Activated CD8-positive, alpha-beta memory T cell treated with anti-CD3 and anti-CD28 coated beads for 4 hours (primary cell): Measurements from ENCODE around the gene PNKD.
A peak's percentile ranks its signal among the peaks of the same experiment; 100 is the strongest.

Experiments
- DNase-seq, 2 donors: peaks; one replicate each; pipeline ENCODE4 v3.0.0-alpha.2; 2020; ENCODE audit warnings: low read depth in 2 of 2

Gene PNKD

DNA sequence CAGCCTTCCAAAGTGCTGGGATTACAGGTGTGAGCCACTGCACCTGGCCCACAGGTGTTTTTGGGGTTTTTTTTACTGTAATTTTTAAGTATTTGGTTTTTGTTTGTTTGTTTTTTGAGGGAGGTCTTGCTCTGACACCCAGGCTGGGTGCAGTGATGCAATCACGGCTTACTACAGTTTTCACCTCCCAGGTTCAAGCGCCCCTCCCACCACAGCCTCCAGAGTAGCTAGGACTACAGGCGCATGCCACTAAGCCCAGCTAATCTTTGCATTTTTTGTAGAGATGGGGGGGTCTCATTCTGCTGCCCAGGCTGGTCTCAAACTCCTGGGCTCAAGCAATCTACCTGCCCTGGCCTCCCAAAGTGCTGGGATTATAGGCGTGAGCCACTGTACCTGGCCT lies 104.5 kb downstream of the PNKD start:
- DNase-seq: no peak

DNA sequence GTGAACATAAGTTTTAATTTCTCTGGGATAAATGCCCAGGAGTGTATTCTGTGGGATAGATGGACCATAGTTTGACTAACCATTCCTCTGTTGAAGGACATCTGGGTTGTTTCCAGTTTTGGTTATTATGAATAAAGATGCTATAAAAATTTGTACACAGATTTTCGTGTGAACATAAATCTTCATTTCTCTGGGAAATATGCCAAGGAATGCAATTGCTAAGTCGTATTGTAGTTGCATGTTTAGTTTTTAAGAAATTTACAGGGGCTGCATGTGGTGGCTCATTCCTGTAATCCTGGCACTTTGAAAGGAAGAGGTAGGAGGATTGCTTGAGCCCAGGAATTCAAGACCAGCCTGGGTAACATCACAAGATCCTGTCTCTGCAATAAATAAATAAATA lies 104.9 kb downstream of the PNKD start:
- no peak for DNase-seq

GRCh38 chr2:218378053-218378452 lies 107.7 kb downstream of the PNKD start:
- DNase-seq: no peak

DNA sequence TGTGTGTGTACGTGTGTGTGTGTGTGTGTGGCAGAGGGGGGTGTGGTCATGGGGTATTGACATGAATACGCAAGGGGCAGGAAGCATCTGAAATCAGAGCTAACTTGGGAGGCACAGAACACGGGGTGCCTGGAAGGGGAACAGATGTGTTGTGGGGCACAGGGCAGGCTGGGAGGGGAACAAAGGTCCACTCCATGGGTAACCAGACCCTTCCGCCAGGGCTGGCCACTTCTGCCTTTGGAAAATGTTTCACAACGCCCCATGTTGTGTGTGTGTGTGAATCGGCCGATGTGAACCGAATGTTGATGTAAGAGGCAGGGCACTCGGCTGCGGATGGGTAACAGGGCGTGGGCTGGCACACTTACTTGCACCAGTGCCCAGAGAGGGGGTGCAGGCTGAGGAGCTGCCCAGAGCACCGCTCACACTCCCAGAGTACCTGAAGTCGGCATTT lies 111.6 kb downstream of the PNKD start, which contains the start of gene SLC11A1:
Gene SLC11A1, plus strand, starts transcription at position 358 of the 451 bp plus-strand sequence. CDS start 96 bp downstream, outside the sequence.
- DNase-seq: no peak

DNA sequence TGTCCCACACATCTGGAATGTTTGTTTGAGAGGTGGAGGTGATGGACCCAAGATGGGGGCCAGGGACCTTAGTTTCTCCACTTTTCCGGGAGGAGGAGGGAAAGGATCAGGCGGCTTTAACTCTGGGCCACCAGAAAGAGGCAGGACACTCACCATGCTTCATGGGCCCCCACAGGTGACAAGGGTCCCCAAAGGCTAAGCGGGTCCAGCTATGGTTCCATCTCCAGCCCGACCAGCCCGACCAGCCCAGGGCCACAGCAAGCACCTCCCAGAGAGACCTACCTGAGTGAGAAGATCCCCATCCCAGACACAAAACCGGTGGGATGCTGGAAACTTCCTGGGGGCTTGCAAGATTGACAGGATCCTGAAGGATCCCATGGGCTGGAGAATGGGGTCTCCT lies 112.5 kb downstream of the PNKD start:
- no peak for DNase-seq

DNA sequence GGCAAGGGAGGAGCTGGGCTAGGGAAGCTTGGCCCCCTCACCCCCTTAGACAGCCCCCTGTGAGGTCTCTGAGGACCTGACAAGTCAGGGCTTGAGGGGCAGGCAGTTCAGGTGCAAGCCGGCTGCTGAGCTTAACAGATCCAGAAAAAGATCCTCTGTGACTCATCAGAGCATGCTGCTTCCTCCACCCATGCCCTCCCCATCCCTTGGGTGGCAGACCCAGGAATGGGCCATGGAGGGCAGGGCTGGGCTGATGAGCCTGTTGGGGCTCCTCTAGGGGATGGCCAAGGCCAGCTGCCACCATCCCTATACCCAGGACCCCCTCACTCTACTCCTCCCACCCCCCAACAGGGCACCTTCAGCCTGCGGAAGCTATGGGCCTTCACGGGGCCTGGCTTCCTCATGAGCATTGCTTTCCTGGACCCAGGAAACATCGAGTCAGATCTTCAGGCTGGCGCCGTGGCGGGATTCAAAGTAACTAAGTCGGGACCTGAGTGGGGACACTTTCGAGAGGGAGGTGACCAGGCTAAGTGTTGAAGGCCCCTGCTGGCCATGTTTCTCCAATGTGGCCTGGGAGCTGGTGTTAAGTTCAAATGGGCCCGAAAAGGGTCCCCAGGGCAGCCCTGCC lies 113.7 kb downstream of the PNKD start:
- DNase-seq: no peak

- no peak for DNase-seq
Measured at GRCh38 chr2:218384975-218385374, 114.7 kb downstream of the PNKD start.

- no peak for DNase-seq
Measured at GRCh38 chr2:218386505-218387368, 116.4 kb downstream of the PNKD start.

DNA sequence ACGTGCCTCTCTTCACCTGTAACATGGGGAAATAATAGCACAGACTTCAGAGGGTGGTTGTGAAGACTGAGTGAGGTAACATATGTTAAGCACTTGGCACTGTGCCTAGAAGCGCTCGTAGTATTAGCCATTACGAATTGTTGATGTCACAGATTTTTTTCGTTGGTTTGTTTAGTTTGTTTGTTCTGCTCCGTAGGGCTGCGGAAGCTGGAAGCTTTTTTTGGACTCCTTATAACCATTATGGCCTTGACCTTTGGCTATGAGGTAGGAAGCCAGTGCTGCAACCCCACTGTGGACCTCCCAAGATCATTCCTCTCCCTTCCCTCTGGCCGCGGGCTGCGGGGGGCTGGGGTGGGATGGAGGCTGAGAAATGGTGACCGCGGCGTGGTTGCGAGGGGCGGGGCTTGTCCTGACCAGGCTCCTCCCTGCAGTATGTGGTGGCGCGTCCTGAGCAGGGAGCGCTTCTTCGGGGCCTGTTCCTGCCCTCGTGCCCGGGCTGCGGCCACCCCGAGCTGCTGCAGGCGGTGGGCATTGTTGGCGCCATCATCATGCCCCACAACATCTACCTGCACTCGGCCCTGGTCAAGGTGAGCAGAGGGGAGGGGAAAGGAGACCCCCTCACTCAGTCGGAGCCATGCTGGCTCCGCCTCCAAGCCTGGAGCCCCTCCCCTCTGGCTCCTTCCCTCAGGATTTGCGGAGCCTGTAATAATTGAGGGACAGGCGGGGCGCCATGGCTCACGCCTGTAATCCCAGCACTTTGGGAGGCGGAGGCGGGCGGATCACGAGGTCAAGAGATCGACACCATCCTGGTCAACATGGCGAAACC lies 117.3 kb downstream of the PNKD start:
- DNase-seq: no peak

GRCh38 chr2:218389333-218390150 lies 119.2 kb downstream of the PNKD start:
- no peak for DNase-seq

GRCh38 chr2:218391202-218391601 lies 120.9 kb downstream of the PNKD start:
- DNase-seq: no peak

- no peak for DNase-seq
Measured at GRCh38 chr2:218392459-218392858, 122.1 kb downstream of the PNKD start.

GRCh38 chr2:218392891-218393462 lies 122.7 kb downstream of the PNKD start:
- no peak for DNase-seq

DNA sequence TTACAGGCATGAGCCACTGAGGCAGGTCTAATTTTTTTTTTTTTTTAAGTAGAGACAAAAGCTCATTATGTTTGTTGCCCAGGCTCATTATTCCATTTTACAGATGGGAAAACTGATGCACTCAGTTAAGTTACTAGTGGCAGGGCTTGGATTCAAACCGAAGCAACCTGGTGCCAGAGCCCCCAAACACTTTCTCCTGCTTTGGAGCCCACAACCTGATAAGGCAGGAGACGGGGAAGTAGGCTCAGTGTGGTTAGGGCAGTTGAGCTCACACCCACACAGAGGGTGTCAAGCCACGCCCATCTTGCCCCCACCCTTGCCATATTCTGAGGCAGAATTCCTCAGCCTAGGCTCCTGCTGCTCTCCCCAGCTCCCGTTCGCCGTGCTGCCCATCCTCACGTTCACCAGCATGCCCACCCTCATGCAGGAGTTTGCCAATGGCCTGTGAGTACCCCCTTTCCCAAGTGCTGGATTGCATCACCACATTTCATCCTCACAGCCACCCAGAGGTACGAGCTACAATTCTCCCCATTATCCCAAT lies 123.5 kb downstream of the PNKD start:
- no peak for DNase-seq

DNA sequence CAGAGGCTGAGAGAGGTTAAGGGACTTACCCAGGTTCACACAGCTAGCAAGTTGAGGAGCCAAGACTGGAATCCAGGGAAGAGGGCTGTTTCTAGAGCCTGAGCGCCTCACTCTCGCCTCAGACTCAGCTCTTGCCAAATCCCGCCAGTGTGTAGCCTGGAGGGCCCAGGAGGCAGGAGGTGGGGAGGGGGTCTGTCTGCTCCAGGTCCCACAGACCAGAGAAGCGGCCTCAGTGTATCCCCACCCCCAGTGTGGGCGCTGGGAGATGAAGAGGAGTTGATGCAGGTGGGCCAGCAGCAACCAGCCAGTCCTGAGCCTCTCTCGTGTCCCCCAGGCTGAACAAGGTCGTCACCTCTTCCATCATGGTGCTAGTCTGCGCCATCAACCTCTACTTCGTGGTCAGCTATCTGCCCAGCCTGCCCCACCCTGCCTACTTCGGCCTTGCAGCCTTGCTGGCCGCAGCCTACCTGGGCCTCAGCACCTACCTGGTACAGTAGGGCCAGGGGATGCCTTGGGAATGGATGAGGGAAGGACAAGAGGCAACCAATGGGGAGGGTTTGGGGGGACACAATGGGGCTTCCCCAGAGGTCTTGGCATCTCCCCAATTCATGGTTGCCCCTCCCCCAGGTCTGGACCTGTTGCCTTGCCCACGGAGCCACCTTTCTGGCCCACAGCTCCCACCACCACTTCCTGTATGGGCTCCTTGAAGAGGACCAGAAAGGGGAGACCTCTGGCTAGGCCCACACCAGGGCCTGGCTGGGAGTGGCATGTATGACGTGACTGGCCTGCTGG lies 124.2 kb downstream of the PNKD start:
- no peak for DNase-seq

DNA sequence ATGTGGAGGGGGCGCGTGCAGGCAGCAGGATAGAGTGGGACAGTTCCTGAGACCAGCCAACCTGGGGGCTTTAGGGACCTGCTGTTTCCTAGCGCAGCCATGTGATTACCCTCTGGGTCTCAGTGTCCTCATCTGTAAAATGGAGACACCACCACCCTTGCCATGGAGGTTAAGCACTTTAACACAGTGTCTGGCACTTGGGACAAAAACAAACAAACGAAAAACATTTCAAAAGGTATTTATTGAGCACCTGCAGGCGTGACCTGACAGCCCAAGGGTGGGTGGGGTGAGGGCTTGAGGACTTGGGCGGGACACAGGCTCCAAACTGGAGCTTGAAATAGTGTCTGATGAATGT lies 124.7 kb downstream of the PNKD start:
- no peak for DNase-seq

- no peak for DNase-seq
Measured at GRCh38 chr2:218395456-218395825, 125.1 kb downstream of the PNKD start.

DNA sequence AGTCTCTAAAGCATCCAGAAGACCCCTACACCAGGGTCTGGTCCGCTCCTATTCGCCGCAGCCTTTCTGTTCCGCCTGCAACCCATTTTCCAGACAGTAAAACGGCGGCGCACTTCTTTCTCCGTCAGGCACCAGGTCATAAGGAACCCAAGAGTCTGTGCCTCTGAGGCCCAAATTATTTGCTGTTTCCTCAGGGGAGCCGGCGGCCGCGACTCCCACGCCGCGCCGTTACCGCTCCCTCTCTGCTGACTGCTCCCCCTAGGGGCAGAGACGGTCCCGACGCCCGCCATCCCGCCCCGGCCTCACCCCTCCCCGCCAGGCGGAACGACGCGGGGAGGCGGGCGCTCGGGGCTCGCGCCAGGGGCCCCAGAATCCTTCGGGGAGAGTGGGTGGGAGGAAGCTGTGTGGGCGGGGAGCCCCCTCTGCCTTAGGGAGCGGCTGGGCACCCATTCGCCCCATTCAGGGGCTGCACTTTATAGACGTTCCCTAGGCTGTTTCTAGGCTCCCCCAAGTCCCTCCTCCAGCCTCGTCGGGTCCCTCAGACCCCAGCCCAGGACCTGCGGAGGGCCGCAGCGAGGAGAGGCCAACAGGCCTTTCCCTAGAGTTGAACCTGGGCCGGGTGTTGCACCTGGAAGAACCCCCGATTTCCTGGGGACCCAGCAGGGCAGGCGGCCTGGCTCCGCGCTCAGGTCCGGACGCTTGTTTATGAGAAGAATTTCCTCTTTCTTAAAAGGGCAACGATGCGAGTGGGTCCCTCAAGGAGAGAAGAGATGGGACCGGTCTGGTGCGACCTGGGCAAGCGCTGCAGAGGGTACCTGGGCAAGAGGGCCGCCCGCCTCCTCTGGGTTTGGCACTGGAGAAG lies 125.7 kb downstream of the PNKD start:
- peak; percentile 86 to 90 for DNase-seq
